Activated CD8-positive, alpha-beta T cell treated with anti-CD3 and anti-CD28 coated beads for 36 hours (primary cell): Measurements from ENCODE around the gene CCDC188. TPM values are rescaled to one million over a fixed set of nuclear protein-coding genes. Genes with fewer than 3 reads are reported as not detected.

Experiments used
- ATAC-seq: fragments of 200-7000 bp; cut with Tn5 transposase; one replicate; pipeline ENCODE4 v1.10.0; 2021; ENCODE audit warnings: mild to moderate bottlenecking, moderate library complexity
- CTCF ChIA-PET: fragments of 350-600 bp; sonication (Branson Sonifier 250); formaldehyde crosslinking; loops from one replicate; lab custom pipeline; 2021; ENCODE audit warnings: antibody characterized with exemption; lab: Charles Lee
- POLR2A ChIA-PET: fragments of 350-600 bp; sonication (Branson Sonifier 250); formaldehyde crosslinking; loops from one replicate; lab custom pipeline; 2021; ENCODE audit warnings: antibody characterized with exemption; lab: Charles Lee
- DNase-seq: peaks from one replicate; pipeline ENCODE4 v3.0.0-alpha.2; 2020
- H3K27ac Mint-ChIP-seq: one replicate; pipeline ENCODE4 v1.8.0; 2021; ENCODE audit warnings: mild to moderate bottlenecking, mixed read lengths
- H3K27me3 Mint-ChIP-seq: one replicate; pipeline ENCODE4 v1.8.0; 2021; ENCODE audit warnings: mixed read lengths
- H3K36me3 Mint-ChIP-seq: one replicate; pipeline ENCODE4 v1.8.0; 2021; ENCODE audit warnings: low read depth, mixed read lengths
- H3K4me1 Mint-ChIP-seq: one replicate; pipeline ENCODE4 v1.8.0; 2021; ENCODE audit warnings: low read depth, mixed read lengths
- H3K4me3 Mint-ChIP-seq: one replicate; pipeline ENCODE4 v1.8.0; 2021; ENCODE audit warnings: mild to moderate bottlenecking, moderate library complexity, mixed read lengths
- H3K9me3 Mint-ChIP-seq: one replicate; pipeline ENCODE4 v1.8.0; 2021; ENCODE audit warnings: mixed read lengths
- intact Hi-C: fragments of 100-400 bp; cut with micrococcal nuclease; formaldehyde crosslinking; loops from one replicate; pipeline ENCODE4 v1.10.0; 2022
- total RNA-seq, 2 experiments: library from RNA; stranded (reverse); gene quantifications; one replicate each; pipeline ENCODE4 v1.2.3, GENCODE V29; 2021
- TF ChIP-seq, protein P1 (sequence below): fragments of 200-600 bp; IDR thresholded peaks from one replicate; pipeline ENCODE4 v1.8.0; 2022; ENCODE audit warnings: antibody characterized with exemption, mild to moderate bottlenecking

Gene CCDC188
- total RNA-seq, 2 experiments from 2014 or later: not detected

DNA sequence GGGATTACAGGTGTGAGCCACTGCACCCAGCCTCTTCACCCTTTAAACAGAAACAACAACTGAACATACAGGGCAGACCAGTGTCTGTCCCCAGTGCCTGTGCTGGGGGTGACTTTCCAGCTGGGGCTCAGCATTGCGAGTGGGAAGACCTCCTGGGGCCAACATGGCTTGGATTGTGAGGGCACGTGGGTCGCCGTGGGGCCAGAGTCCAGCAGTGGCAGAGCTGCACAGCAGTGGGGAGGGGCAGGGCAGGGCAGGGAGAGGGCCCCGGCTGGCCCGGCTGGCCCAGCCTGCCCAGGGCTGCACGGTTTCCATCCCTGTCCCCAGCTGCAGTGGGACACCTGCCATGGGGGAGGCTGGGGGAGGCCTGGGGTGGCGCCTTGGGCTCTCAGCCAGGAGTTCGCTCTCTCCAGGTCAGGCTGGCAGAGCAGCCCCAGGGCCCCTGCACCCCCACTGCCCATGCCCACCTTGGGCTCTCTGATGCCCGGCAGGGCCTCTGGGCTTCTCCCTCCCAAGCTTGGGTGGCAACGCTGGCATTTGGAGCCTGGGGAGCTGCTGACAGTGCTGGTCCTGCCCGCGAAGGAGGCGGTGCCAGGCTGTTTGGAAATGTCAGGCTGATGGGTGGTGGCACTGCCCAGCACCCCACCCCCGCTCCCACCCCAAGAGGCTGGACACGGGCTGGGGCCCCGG lies 30.5 kb upstream of the CCDC188 start:
- no peak overlapping the region for H3K27ac Mint-ChIP-seq
- H3K4me1 Mint-ChIP-seq: no peaks in the 10 kb centered on the region
- H3K27me3 Mint-ChIP-seq: no peaks in the 10 kb centered on the region
- H3K36me3 Mint-ChIP-seq: no peaks in the 10 kb centered on the region
- H3K9me3 Mint-ChIP-seq: no peaks in the 10 kb centered on the region
- TF ChIP-seq, protein P1, sequence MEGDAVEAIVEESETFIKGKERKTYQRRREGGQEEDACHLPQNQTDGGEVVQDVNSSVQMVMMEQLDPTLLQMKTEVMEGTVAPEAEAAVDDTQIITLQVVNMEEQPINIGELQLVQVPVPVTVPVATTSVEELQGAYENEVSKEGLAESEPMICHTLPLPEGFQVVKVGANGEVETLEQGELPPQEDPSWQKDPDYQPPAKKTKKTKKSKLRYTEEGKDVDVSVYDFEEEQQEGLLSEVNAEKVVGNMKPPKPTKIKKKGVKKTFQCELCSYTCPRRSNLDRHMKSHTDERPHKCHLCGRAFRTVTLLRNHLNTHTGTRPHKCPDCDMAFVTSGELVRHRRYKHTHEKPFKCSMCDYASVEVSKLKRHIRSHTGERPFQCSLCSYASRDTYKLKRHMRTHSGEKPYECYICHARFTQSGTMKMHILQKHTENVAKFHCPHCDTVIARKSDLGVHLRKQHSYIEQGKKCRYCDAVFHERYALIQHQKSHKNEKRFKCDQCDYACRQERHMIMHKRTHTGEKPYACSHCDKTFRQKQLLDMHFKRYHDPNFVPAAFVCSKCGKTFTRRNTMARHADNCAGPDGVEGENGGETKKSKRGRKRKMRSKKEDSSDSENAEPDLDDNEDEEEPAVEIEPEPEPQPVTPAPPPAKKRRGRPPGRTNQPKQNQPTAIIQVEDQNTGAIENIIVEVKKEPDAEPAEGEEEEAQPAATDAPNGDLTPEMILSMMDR: no peak
- DNase-seq (no peak), ATAC-seq (no peak)
- ChIA-PET CTCF (interaction anchor here (0.8 kb wide), 1 partner anchor 20 kb away, joined by 3 read pairs; no protein-coding TSS in a partner anchor), POLR2A (no interaction called here)
- H3K4me3 Mint-ChIP-seq: no peak overlapping the region
- intact Hi-C loops: no loop called here

DNA sequence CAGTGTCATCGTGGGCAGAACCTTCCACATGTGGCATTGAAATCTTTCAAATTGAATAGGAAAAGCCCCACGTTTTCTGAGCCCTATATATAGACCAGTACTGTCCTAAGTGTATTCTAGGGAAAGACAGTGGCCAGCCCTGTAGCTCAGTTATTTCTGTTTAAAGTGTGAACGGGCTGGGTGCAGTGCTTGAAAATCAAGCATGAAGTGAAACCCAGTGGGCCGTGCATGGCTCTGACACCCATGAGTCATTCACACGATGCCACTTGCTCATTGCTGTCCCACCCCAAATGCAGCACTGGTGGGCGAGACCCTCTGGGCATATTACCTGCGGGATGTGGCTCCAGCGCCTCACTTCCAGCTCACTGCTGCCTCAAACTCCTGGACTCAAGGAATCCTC lies 29.8 kb upstream of the CCDC188 start:
- Mint-ChIP-seq H3K9me3 (no peaks in the 10 kb centered on the region), H3K36me3 (no peaks in the 10 kb centered on the region), H3K27me3 (no peaks in the 10 kb centered on the region), H3K4me1 (no peaks in the 10 kb centered on the region), H3K4me3 (no peak overlapping the region), H3K27ac (no peak overlapping the region)
- TF ChIP-seq, protein P1: no peak
- intact Hi-C loops: no loop called here
- ATAC-seq: peak; percentile 42
- ChIA-PET POLR2A (no interaction called here), CTCF (interaction anchor here (0.8 kb wide), 1 partner anchor 19 kb away, joined by 3 read pairs; no protein-coding TSS in a partner anchor)
- peak; percentile 19 for DNase-seq

DNA sequence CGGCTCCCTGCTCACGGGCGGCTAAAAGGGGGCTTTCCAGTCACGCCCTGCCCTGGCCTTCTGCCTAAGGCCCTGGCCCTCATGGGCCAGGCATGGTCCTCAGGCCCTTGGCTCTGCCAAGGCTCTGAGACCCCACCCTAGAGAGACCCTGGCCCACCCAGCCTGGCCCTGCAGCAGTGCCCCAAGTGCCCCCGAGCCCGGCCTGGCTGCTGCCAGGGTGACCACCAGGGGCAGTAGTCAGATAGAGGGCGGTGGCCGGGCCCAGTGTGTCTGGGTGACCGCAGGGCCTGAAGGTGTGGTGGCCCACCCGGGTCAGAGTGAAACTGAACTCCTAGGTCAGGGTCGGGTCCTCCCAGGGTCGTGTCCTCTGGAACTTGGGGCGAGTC lies 29.4 kb upstream of the CCDC188 start:
- Mint-ChIP-seq H3K27me3 (no peaks in the 10 kb centered on the region), H3K9me3 (no peaks in the 10 kb centered on the region), H3K36me3 (no peaks in the 10 kb centered on the region), H3K4me3 (no peak overlapping the region), H3K4me1 (no peaks in the 10 kb centered on the region), H3K27ac (no peak overlapping the region)
- no peak for DNase-seq
- ChIA-PET POLR2A (no interaction called here), CTCF (no interaction called here)
- intact Hi-C loops: no loop called here
- no peak for ATAC-seq
- TF ChIP-seq, protein P1: no peak

DNA sequence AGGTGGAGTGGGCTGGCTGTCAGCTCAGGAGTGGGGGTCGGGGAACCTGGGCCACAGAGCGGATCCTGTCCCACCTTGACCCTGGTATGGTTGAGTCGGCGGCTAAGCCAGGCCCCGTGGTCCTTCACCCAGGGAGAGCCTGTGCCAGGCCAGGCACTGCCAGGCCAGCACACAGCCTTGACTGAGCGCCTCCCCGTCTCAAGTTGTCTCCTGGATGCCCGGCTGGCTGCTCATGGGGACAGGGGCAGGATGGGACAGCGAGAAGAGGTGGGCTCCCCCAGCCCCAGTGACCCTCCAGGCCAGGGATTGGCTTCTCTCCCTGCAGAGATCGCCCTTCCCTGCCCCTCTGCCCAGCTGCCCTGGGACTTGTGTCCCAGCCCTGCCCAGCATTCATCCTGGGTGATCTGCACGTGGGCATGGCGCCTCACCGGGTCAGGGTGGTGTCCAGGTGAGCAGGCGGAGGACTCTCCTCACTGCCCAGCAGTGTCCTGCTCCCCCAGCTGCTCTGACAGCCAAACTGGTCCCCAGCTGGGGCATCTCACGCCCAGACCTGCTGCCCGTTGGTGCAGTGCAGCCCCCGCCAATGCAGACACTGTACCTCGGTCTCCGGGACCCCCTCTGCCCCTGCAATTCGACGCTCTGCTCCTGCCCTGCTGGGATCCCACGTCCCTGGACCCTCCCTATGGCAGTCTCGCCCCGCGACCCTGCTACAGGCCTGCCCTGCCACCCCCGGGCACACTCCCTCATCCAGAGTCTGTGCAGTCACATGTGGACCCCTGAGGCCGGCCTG lies 28.8 kb upstream of the CCDC188 start:
- H3K36me3 Mint-ChIP-seq: no peaks in the 10 kb centered on the region
- H3K4me1 Mint-ChIP-seq: no peaks in the 10 kb centered on the region
- POLR2A ChIA-PET: no interaction called here
- DNase-seq: no peak
- CTCF ChIA-PET: no interaction called here
- no peak for ATAC-seq
- H3K27me3 Mint-ChIP-seq: no peaks in the 10 kb centered on the region
- intact Hi-C loops: no loop called here
- H3K27ac Mint-ChIP-seq: no peak overlapping the region
- H3K9me3 Mint-ChIP-seq: no peaks in the 10 kb centered on the region
- no peak overlapping the region for H3K4me3 Mint-ChIP-seq
- TF ChIP-seq, protein P1: no peak

DNA sequence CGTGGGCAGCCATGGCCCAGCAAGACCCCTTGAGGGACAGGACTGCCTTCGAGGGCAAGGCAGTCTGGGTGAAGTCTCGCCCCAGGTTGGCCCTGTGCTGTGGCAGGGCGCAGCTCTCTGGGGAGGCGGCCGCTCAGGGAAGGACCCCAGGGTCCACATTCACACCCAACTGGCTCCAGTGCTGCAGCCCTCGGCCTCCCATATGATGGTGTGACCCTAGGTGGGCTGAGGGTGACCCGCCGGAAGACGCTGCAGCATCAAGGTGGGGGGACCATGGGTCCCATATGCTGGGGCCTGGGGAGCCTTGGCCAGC lies 28.0 kb upstream of the CCDC188 start:
- no peaks in the 10 kb centered on the region for H3K9me3 Mint-ChIP-seq
- H3K27ac Mint-ChIP-seq: no peak overlapping the region
- CTCF ChIA-PET: no interaction called here
- no peaks in the 10 kb centered on the region for H3K36me3 Mint-ChIP-seq
- POLR2A ChIA-PET: no interaction called here
- H3K27me3 Mint-ChIP-seq: no peaks in the 10 kb centered on the region
- H3K4me3 Mint-ChIP-seq: no peak overlapping the region
- TF ChIP-seq, protein P1: no peak
- no peak for ATAC-seq
- intact Hi-C loops: no loop called here
- H3K4me1 Mint-ChIP-seq: no peaks in the 10 kb centered on the region
- no peak for DNase-seq
